Dendritic cell treated with granulocyte-macrophage colony-stimulating factor and Interleukin-4, amounts not matched to agents 40 ng/mL and 50 ng/mL, for 4 days (primary cell): ENCODE measurements around the gene NCBP2.

Experiments used
- H3K27ac Mint-ChIP-seq: one replicate; pipeline ENCODE4 v1.8.0; 2022; ENCODE audit warnings: mild to moderate bottlenecking, mixed read lengths
- H3K27me3 Mint-ChIP-seq: one replicate; pipeline ENCODE4 v1.8.0; 2022; ENCODE audit warnings: mild to moderate bottlenecking, mixed read lengths
- H3K36me3 Mint-ChIP-seq: one replicate; pipeline ENCODE4 v1.8.0; 2022; ENCODE audit warnings: low read depth, mixed read lengths
- H3K4me1 Mint-ChIP-seq: one replicate; pipeline ENCODE4 v1.8.0; 2022; ENCODE audit warnings: low read depth, mixed read lengths
- H3K4me3 Mint-ChIP-seq: one replicate; pipeline ENCODE4 v1.8.0; 2022; ENCODE audit warnings: mild to moderate bottlenecking, moderate library complexity, mixed read lengths
- H3K9me3 Mint-ChIP-seq: one replicate; pipeline ENCODE4 v1.8.0; 2022; ENCODE audit warnings: mixed read lengths
- intact Hi-C: fragments of 100-400 bp; cut with micrococcal nuclease; formaldehyde crosslinking; loops from one replicate; pipeline ENCODE4 v1.15.0; 2022

Gene NCBP2

DNA sequence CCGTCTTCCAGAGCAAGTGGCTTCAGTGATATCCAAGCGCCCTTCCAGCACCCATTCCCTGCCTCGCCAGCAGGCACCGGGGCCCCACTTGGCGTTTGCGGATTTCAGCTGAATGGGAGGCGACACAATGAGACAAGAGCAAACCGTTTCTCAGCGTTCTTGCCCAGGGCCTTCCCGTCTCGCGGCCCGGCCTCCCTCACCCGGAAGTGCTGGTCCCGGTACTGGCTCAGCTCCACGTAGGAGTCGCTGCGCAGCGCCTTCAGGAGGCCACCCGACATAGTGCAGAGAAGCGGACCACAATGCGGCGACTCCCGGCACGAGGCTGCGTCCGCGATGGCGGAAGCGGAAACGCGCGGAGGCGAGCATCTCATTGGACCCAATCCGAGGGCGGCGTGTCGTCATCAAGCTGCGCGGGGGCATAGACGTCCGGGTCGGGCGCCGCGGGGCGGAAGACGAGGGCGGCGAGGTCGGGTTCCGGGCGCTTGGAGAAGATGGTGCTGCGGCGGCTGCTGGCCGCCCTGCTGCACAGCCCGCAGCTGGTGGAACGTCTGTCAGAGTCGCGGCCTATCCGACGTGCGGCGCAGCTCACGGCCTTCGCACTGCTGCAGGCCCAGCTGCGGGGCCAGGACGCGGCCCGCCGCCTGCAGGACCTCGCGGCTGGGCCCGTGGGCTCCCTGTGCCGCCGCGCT, at the start of gene NCBP2:
Gene NCBP2 (minus strand): TSS at position 303 of the 689 bp plus-strand sequence. CDS start 25 bp downstream, at position 278.
- Mint-ChIP-seq H3K9me3 (no peaks in the 10 kb centered on the region), H3K4me3 (peak within 1 kb of the TSS; percentile 87), H3K4me1 (peaks cover 55% of the 10 kb centered on the region), H3K27me3 (no peaks in the 10 kb centered on the region), H3K27ac (peak within 1 kb of the TSS; percentile 90), H3K36me3 (peaks cover 81% of the 10 kb centered on the region)
- intact Hi-C loops = loop anchor here (1.0 to 2.0 kb wide), 2 partner anchors 26 to 75 kb away; partner anchors contain the start of genes PIGZ and SENP5

DNA sequence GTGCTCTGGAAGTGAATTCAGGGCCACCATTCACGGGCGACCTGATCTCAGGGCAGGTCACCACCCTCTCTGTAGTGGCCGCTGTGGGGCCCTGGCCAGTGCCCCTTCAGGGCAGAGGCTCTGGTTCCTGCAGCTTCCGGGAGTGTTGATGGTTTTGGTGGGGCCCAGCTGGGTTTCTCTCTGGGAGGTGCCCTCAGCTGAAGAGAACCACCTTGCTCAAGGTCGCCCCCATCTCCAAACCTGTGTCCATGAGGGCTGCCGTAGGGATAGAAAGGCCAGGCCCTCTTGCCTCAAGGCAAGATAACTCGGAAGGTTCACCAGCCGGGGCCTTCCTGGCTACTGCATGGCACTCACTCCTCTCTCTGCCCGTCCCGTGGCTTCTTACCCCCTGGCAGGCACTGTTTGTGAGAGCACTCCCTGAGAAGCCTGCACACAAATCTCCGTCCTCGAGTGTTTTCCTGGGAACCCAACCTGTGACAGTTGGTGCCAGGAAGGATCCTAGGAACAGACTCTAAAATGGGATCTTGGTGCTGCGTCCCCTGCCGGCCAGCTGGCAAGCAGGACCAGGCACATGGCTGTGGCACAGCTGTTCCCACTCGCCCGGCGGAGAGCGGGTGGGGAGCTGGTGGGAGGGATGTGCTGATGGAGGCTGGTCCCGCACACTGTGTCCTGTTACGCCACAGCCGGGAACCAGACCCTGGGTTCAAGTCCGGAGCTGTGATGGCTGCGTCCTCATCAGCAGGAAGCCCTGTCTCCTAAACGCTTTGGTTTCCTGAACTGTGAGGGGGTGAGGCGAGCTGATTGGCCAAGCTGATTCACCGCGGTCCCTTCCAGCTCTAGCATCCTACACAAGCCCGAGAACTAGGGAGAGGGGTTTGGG, 49.5 kb upstream of the NCBP2 start:
- H3K27me3 Mint-ChIP-seq = peaks cover 2% of the 10 kb centered on the region
- intact Hi-C loops = no loop called here
- no peaks in the 10 kb centered on the region for H3K36me3 Mint-ChIP-seq
- H3K4me3 Mint-ChIP-seq = no peak overlapping the region
- no peaks in the 10 kb centered on the region for H3K9me3 Mint-ChIP-seq
- no peak overlapping the region for H3K27ac Mint-ChIP-seq
- H3K4me1 Mint-ChIP-seq = no peaks in the 10 kb centered on the region

DNA sequence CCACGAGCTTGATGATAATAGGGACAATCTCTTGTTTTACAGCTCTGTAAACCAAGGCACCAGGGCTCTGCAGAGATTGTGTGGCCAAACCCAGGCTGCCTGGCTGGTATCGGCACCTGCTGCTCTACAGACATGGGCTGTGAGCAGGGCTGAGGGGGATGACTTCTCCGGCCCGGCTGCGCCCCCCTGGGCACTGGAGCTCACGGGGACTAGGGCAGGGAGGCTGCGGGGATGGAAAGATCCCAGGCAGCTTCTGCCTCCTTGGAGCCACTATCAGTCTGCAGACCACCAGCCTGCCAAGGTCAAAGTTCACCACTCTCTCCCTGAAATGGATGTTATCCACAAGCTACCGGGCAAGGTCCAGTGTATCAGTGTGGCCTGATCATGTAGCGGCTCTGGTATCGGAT, 48.3 kb upstream of the NCBP2 start:
- H3K9me3 Mint-ChIP-seq = no peaks in the 10 kb centered on the region
- peaks cover 2% of the 10 kb centered on the region for H3K27me3 Mint-ChIP-seq
- H3K4me3 Mint-ChIP-seq = no peak overlapping the region
- no peaks in the 10 kb centered on the region for H3K4me1 Mint-ChIP-seq
- H3K27ac Mint-ChIP-seq = no peak overlapping the region
- intact Hi-C loops = no loop called here
- no peaks in the 10 kb centered on the region for H3K36me3 Mint-ChIP-seq

DNA sequence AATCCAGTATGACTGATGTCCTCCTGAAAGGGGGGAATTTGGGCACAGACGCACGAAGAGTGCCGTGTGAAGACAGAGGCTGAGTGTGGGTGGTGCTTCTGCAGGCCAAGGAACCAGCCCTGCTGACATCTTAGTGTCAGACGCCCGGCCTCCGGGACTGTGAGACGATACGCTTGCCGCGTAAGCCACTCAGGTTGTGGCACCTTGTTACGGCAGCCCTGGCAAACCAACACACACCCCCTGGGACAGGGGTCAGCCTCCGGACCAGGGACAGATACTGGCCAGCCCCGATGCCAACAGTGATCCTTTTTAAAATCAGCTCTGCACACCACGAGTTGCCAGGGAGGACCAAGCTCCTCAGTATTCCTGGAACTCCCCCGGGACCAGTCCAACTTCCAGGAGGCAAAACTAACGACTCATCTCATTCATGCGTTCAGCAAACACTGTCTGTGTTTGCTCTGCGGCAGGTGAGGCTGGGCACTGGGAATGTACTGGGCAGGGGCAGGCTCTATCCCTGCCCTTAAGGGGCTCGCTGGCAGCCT, 47.5 kb upstream of the NCBP2 start:
- Mint-ChIP-seq H3K36me3 (no peaks in the 10 kb centered on the region), H3K27me3 (peaks cover 6% of the 10 kb centered on the region), H3K9me3 (no peaks in the 10 kb centered on the region), H3K27ac (no peak overlapping the region), H3K4me1 (no peaks in the 10 kb centered on the region), H3K4me3 (no peak overlapping the region)
- intact Hi-C loops = no loop called here

DNA sequence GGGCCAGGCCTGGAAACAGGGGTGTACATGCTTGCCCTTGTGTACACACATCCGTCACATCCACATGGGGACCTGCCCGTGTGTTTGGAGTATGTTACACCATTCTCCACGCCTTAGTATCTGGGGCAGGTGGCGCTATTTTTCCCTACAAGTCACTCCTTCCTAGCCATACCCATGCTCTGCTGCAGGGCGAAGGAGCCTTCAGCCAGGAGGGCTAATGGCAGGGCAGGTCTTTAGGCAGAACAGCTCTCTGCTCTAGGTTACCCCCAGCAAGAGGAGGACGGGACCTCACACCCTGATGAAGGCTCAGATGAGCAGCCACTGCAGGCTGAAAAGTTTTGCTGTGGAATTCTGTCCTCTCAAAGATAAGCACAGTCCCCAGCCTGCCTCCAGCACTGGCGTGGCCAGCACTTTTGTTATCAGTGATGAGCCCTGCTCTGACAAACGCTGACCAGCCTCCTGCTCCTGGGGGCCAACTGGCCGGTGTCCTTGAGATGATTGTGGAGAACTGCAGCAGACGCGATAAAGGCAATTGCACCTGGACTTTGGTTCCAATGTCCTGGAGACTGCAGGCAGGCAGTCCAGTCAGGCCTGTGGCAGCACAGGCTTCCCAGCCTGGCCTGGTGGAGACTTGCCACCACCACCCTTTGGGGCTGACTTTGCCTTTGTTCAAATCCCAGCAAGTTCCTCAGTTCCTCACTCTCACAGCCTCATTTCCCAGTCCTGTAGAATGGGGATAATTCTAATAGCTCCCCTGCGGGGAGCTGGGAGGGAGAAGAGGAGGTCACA, 46.1 kb upstream of the NCBP2 start:
- H3K27ac Mint-ChIP-seq = no peak overlapping the region
- no peaks in the 10 kb centered on the region for H3K36me3 Mint-ChIP-seq
- peaks cover 12% of the 10 kb centered on the region for H3K27me3 Mint-ChIP-seq
- intact Hi-C loops = no loop called here
- no peaks in the 10 kb centered on the region for H3K4me1 Mint-ChIP-seq
- H3K9me3 Mint-ChIP-seq = peaks cover 5% of the 10 kb centered on the region
- no peak overlapping the region for H3K4me3 Mint-ChIP-seq

DNA sequence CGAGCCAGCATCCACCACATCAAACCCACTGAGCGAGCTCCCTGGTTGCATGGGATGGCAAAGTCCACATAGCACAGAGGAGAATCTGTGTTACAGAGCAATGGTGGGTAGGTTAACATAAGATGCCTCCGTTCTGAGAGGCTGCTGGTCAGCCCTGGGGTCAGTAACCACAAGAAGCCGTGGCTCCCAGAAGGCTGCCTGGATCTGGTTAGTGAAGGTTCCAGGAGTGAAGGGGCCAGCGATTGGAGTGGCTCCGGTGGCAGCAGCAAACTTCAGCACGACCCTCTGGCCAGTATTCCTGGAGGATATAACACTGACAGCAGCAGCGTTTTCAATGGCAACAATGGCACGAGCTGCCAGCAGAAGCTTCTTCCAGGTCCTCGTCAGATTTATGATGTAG, 44.7 kb upstream of the NCBP2 start:
- peaks cover 16% of the 10 kb centered on the region for H3K27me3 Mint-ChIP-seq
- H3K4me1 Mint-ChIP-seq = no peaks in the 10 kb centered on the region

DNA sequence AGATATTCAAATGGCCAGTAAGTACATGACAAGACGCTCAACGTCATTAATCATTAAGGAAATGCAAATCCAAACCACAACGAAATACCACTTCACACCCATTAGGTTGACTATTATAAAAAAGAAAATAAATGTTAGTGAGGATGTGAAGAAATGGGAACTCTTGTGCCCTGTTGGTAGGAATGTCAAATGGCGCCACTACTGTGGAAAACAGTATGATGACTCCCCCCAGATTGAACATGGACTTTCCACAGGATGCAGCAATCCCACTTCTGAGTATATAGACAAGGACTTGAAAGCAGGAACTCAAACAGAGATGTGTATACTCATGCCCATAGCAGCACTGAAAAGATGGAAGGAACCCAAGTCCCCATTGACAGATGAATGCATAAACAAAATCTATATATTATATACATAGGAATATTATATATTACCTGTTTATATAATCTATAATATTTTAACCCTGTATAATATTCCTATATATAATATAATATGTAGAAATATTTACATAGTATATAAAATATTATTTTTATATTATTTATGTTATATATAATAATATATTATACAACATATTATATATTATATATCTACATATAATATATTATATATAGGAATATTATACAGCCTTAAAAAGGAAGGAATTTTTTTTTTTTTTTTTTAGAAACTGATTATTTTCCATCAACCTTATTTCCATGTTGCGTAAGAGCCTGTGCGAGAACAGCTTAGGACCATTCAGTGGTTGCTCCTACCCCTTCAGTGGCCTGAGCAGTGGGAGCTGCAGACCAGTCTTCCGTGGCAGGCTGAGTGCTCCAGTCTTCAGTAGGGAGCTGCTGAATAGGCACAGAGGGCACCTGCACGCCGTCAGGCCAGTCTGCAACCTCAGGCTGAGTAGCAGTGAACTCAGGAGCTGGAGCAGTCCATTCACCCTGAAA, 43.9 kb upstream of the NCBP2 start:
- Mint-ChIP-seq H3K27ac (no peak overlapping the region), H3K27me3 (peaks cover 16% of the 10 kb centered on the region), H3K36me3 (no peaks in the 10 kb centered on the region), H3K9me3 (peaks cover 19% of the 10 kb centered on the region), H3K4me1 (no peaks in the 10 kb centered on the region), H3K4me3 (no peak overlapping the region)
- intact Hi-C loops = no loop called here

More for the DNA sequence above, 44.7 kb upstream of the NCBP2 start:
- Mint-ChIP-seq H3K36me3 (no peaks in the 10 kb centered on the region), H3K4me3 (no peak overlapping the region), H3K27ac (no peak overlapping the region), H3K9me3 (peaks cover 13% of the 10 kb centered on the region)
- intact Hi-C loops = no loop called here

DNA sequence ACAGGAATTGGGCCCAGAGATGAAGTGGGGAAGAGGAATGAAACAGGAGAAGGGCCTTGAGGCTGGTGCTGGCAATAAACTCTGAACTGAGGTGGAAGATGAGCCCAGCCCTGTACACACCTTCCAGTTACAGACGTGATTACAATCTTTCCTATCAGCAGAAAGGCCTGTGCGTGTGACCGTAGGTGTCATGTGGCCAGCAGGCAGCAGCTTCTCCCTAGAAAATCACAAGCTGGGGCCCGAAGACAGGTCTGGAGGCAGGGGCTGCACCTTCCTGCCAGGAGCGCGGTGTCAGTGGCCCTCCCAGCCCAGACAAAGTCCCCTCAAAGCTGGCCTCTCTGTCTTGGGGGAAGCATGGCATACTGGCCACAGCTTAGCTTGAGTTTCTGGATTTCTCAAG, 43.0 kb upstream of the NCBP2 start:
- H3K4me1 Mint-ChIP-seq = no peaks in the 10 kb centered on the region
- no peaks in the 10 kb centered on the region for H3K36me3 Mint-ChIP-seq
- no peak overlapping the region for H3K27ac Mint-ChIP-seq
- H3K4me3 Mint-ChIP-seq = no peak overlapping the region
- intact Hi-C loops = no loop called here
- H3K27me3 Mint-ChIP-seq = peaks cover 16% of the 10 kb centered on the region
- H3K9me3 Mint-ChIP-seq = peaks cover 19% of the 10 kb centered on the region

DNA sequence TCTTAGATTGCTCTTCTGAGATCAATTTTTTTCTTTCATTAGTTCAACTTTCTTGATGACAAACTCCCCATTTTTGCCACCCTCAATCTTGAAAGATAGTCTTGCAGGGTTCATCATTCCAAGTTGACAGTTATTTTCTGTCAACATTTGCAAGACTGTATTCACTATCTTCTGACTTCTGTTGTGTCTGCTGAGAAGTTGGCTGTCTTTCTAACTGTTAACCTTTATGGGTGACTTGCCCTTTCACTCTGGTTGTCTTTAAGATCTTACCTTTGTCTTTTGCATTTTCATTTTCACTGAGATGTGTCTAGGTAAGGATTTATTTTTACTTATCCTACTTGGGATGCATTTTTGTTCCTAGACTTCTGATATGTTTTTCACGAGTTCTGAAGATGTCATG, 40.9 kb upstream of the NCBP2 start:
- Mint-ChIP-seq H3K27ac (no peak overlapping the region), H3K36me3 (no peaks in the 10 kb centered on the region), H3K27me3 (peaks cover 14% of the 10 kb centered on the region), H3K4me3 (no peak overlapping the region), H3K4me1 (no peaks in the 10 kb centered on the region), H3K9me3 (peaks cover 19% of the 10 kb centered on the region)
- intact Hi-C loops = no loop called here

DNA sequence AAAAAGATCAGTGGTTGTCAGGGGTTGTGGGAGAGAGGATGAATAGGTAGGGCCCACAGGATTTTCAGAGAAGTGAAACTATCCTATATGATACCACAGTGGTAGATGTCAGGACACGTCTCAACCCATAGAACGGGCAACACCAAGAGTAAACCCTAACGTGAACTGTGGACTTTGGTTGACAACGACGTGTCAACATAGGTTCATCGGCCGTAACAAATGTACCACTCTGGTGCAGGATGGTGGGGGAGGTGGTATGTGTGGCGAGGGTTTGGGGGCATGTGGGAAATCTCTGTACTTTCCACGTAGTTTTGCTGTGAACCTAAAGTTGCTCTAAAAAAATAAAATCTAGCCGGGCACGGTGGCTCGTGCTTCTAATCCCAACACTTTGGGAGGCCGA, 39.3 kb upstream of the NCBP2 start:
- Mint-ChIP-seq H3K4me1 (no peaks in the 10 kb centered on the region), H3K9me3 (peaks cover 19% of the 10 kb centered on the region), H3K27ac (no peak overlapping the region), H3K4me3 (no peak overlapping the region), H3K36me3 (no peaks in the 10 kb centered on the region), H3K27me3 (peaks cover 14% of the 10 kb centered on the region)
- intact Hi-C loops = no loop called here

DNA sequence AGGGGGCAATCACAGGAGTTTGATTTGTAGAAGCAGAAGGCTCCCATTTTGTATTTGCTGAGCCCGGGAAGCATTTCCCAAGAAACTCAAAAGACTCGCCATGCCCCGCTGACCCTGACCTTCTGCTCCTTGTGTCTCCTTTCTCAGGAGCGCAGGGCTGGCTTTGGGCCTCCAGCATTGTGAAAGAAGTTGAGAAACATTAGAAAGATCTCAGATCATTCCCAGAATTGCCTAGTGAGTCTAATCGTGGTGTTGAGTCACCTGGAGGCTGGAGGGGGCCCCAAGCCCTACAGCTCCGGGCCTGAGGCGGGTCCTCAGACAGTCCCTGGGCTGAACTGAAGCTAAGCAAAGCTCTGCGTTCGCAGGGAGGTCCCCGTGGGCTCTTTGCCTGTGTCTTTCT, 37.2 kb upstream of the NCBP2 start:
- H3K27ac Mint-ChIP-seq = no peak overlapping the region
- H3K4me1 Mint-ChIP-seq = no peaks in the 10 kb centered on the region
- H3K36me3 Mint-ChIP-seq = no peaks in the 10 kb centered on the region
- peaks cover 19% of the 10 kb centered on the region for H3K9me3 Mint-ChIP-seq
- no peak overlapping the region for H3K4me3 Mint-ChIP-seq
- peaks cover 7% of the 10 kb centered on the region for H3K27me3 Mint-ChIP-seq
- intact Hi-C loops = no loop called here

DNA sequence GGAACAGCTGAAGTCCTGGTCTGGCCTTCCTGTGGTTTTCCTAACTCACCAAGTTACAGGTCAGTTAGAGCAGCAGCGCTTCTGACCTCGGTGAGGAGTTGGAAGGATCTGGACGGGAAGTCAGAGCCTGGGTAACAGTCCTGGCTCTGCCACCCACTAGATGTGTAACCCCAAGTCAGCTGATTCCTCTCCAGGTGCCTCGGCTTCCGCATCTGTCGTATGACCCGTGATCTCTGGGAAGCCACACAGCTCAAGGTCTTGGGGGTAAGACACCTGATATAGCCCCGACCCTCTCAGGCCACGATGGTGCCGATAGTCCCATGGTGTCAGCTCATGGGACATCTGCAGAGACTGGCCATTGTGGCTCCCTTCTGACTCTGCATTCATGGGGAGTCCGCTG, 34.6 kb upstream of the NCBP2 start:
- Mint-ChIP-seq H3K27me3 (no peaks in the 10 kb centered on the region), H3K4me1 (no peaks in the 10 kb centered on the region), H3K4me3 (no peak overlapping the region), H3K36me3 (no peaks in the 10 kb centered on the region), H3K9me3 (peaks cover 6% of the 10 kb centered on the region), H3K27ac (no peak overlapping the region)
- intact Hi-C loops = no loop called here

DNA sequence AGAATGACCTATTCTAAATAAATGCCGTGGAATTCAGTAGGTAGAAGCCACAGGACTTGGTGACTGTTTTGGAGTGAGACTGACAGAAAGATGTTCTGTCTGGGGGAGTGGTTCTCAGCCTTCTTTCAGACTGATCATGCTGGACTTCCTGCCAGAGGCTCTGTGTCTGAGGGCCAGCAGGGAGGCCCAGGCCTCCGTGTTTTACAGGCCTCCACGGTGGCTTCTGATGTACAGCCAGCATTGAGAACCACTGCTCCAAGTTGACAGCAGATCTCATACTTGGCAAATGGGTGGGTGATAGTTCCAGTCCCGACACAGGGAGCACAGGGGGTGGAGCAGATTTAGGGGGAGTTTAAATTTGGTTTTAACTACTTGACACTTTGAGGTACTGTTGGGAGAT, 33.0 kb upstream of the NCBP2 start:
- H3K4me3 Mint-ChIP-seq = no peak overlapping the region
- peaks cover 7% of the 10 kb centered on the region for H3K27me3 Mint-ChIP-seq
- no peaks in the 10 kb centered on the region for H3K36me3 Mint-ChIP-seq
- H3K27ac Mint-ChIP-seq = no peak overlapping the region
- intact Hi-C loops = no loop called here
- H3K9me3 Mint-ChIP-seq = no peaks in the 10 kb centered on the region
- peaks cover 3% of the 10 kb centered on the region for H3K4me1 Mint-ChIP-seq
